HCT116 (cell line): ENCODE results near the gene PPP1R37. TPM values are rescaled to one million over a fixed set of nuclear protein-coding genes. Genes with fewer than 3 reads are reported as not detected.

ENCODE experiments used
- ATAC-seq: fragments of 200-7000 bp; cut with Tn5 transposase; 2 replicates; pipeline ENCODE4 v1.9.1; 2020; ENCODE audit warnings: mild to moderate bottlenecking, moderate library complexity
- BruUV-seq: library from RNA; stranded (reverse); fragments of 400-500 nt; replicated peaks from 2 replicates; lab custom pipeline; 2021; lab: Mats Ljungman, UMichigan
- CTCF ChIA-PET: fragments of 300-600 bp; sonication (Branson Sonifier 250); formaldehyde crosslinking; loops from one replicate; lab custom pipeline; 2021; ENCODE audit warnings: antibody characterized with exemption; lab: Charles Lee
- POLR2A ChIA-PET: fragments of 300-600, 350-600 bp; sonication (Branson Sonifier 250); formaldehyde crosslinking; loops from one replicate; lab custom pipeline; 2021; ENCODE audit warnings: antibody characterized with exemption; lab: Charles Lee
- RAD21 ChIA-PET, 2 experiments: fragments of 300-600 bp; sonication (Branson Sonifier 250); formaldehyde crosslinking; loops; one replicate each; lab custom pipeline; 2023; ENCODE audit warnings: low total read pairs in 2 of 2; ENCODE audit not compliant: uncharacterized antibody in 2 of 2, unreplicated experiment in 2 of 2, low non-redundant PET in 1 of 2; lab: Charles Lee
- DNase-seq: peaks from one replicate; pipeline ENCODE4 v3.0.0-alpha.2; 2010; ENCODE audit warnings: low read depth, low spot score
- H2AFZ ChIP-seq: fragments of 200-600 bp; shearing (Covaris generic), sonication (generic); 2 replicates; pipeline ENCODE4 v1.6.1; 2017; ENCODE audit warnings: low read depth, mixed run types, mixed read lengths, antibody characterized with exemption, low read length; ENCODE audit not compliant: poor library complexity, severe bottlenecking
- H3K27ac ChIP-seq: 2 replicates; pipeline ENCODE4 v1.5.1; 2012; ENCODE audit warnings: low read depth, low read length
- H3K27me3 ChIP-seq: fragments of 200-600 bp; sonication (generic); 2 replicates; pipeline ENCODE4 v1.6.1; 2016; ENCODE audit warnings: mixed run types, low read length, mixed read lengths; ENCODE audit not compliant: insufficient read depth
- H3K36me3 ChIP-seq, 2 experiments: fragments of 200-500 bp in 1 of 2; fragments of 200-600 bp in 1 of 2; sonication (Bioruptor generic) in 1 of 2; sonication (generic) in 1 of 2; 2 replicates each; pipeline versions ENCODE4 v1.5.1 to v1.6.1; 2014 to 2016; ENCODE audit warnings: low read length in 2 of 2, inconsistent platforms in 1 of 2, mixed read lengths in 1 of 2, mixed run types in 1 of 2; ENCODE audit not compliant: insufficient read depth in 2 of 2, control insufficient read depth in 1 of 2
- H3K4me1 ChIP-seq, 2 experiments: fragments of 200-600 bp in 1 of 2; sonication (generic) in 1 of 2; 2 replicates each; pipeline versions ENCODE4 v1.5.1 to v1.6.1; 2012 to 2017; ENCODE audit warnings: low read length in 2 of 2, inconsistent platforms in 1 of 2, mild to moderate bottlenecking in 1 of 2, mixed read lengths in 1 of 2, mixed run types in 1 of 2, moderate library complexity in 1 of 2; ENCODE audit not compliant: insufficient read depth in 2 of 2, control insufficient read depth in 1 of 2
- H3K4me2 ChIP-seq: fragments of 200-600 bp; sonication (generic); 2 replicates; pipeline ENCODE4 v1.6.1; 2017; ENCODE audit warnings: mixed run types, low read length, mixed read lengths
- H3K4me3 ChIP-seq, 2 experiments: fragments of 200-600 bp in 1 of 2; sonication (generic) in 1 of 2; replicated peaks in 1 of 2; 2 replicates each; pipeline ENCODE4 v1.5.1; 2011 to 2016; ENCODE audit warnings: low read length in 2 of 2, control low read depth in 1 of 2, low read depth in 1 of 2, mild to moderate bottlenecking in 1 of 2, mixed read lengths in 1 of 2, mixed run types in 1 of 2
- H3K79me2 ChIP-seq: fragments of 200-600 bp; sonication (generic); 2 replicates; pipeline ENCODE4 v1.6.1; 2017; ENCODE audit warnings: mild to moderate bottlenecking, mixed run types, low read length, moderate library complexity, mixed read lengths; ENCODE audit not compliant: insufficient read depth
- H3K9ac ChIP-seq: fragments of 200-600 bp; sonication (generic); 2 replicates; pipeline ENCODE4 v1.6.1; 2016; ENCODE audit warnings: low read length, mixed read lengths
- H3K9me2 ChIP-seq: fragments of 200-600 bp; sonication (generic), shearing (Covaris generic); 2 replicates; pipeline ENCODE4 v1.6.1; 2017; ENCODE audit warnings: mixed run types, mild to moderate bottlenecking, moderate library complexity; ENCODE audit not compliant: insufficient read depth
- H3K9me3 ChIP-seq, 2 experiments: fragments of 200-500 bp in 1 of 2; fragments of 200-600 bp in 1 of 2; sonication (Bioruptor generic) in 1 of 2; sonication (generic) in 1 of 2; 2 replicates each; pipeline ENCODE4 v1.6.1; 2014 to 2017; ENCODE audit warnings: low read length in 2 of 2, mixed read lengths in 2 of 2, inconsistent platforms in 1 of 2, low read depth in 1 of 2, mild to moderate bottlenecking in 1 of 2, mixed run types in 1 of 2, moderate library complexity in 1 of 2; ENCODE audit not compliant: control insufficient read depth in 1 of 2, insufficient read depth in 1 of 2
- H4K20me1 ChIP-seq: fragments of 200-600 bp; sonication (generic), shearing (Covaris generic); 2 replicates; pipeline ENCODE4 v1.6.1; 2017; ENCODE audit warnings: mixed run types, mild to moderate bottlenecking, moderate library complexity; ENCODE audit not compliant: insufficient read depth
- ATF3 ChIP-seq: IDR thresholded peaks from 2 replicates; pipeline ENCODE4 v1.6.1; 2012
- CTCF ChIP-seq, 3 experiments: fragments of 200-600 bp in 1 of 3; sonication (generic) in 1 of 3; IDR thresholded peaks in 2 of 3; conservative IDR thresholded peaks in 1 of 3; 2 replicates each; pipeline ENCODE4 v1.5.1; 2012 to 2017; ENCODE audit warnings: low read depth in 2 of 3, low read length in 2 of 3, antibody characterized with exemption in 1 of 3, borderline replicate concordance in 1 of 3, control low read depth in 1 of 3, mild to moderate bottlenecking in 1 of 3, mixed read lengths in 1 of 3, mixed run types in 1 of 3, moderate library complexity in 1 of 3; ENCODE audit not compliant: insufficient read depth in 1 of 3
- EGR1 ChIP-seq: IDR thresholded peaks from 2 replicates; pipeline ENCODE4 v1.6.1; 2012; ENCODE audit warnings: low read depth
- EZH2 ChIP-seq: fragments of 200-600 bp; sonication (generic); IDR thresholded peaks from 2 replicates; pipeline ENCODE4 v1.6.1; 2017; ENCODE audit warnings: antibody characterized with exemption, mixed run types
- EZH2phosphoT487 ChIP-seq: fragments of 200-600 bp; IDR thresholded peaks from 2 replicates; pipeline ENCODE4 v1.6.1; 2018; ENCODE audit warnings: antibody characterized with exemption, borderline replicate concordance
- FOSL1 ChIP-seq: IDR thresholded peaks from 2 replicates; pipeline ENCODE4 v1.6.1; 2012; ENCODE audit warnings: low read depth
- JUND ChIP-seq: IDR thresholded peaks from 2 replicates; pipeline ENCODE4 v1.6.1; 2012
- MAX ChIP-seq: IDR thresholded peaks from 2 replicates; pipeline ENCODE4 v1.6.1; 2012
- POLR2A ChIP-seq: IDR thresholded peaks from 2 replicates; pipeline ENCODE4 v1.7.0; 2011; ENCODE audit warnings: borderline replicate concordance; ENCODE audit not compliant: insufficient read depth, insufficient read length; ENCODE audit errors: extremely low read depth
- RAD21 ChIP-seq: IDR thresholded peaks from 2 replicates; pipeline ENCODE4 v1.6.1; 2012; ENCODE audit warnings: low read depth, mild to moderate bottlenecking
- REST ChIP-seq: IDR thresholded peaks from 2 replicates; pipeline ENCODE4 v1.6.1; 2012; ENCODE audit warnings: low read depth
- SIN3A ChIP-seq: IDR thresholded peaks from 2 replicates; pipeline ENCODE4 v1.6.1; 2012; ENCODE audit warnings: low read depth
- SP1 ChIP-seq: IDR thresholded peaks from 2 replicates; pipeline ENCODE4 v1.6.1; 2012; ENCODE audit warnings: low read depth
- SRF ChIP-seq: IDR thresholded peaks from 2 replicates; pipeline ENCODE4 v1.6.1; 2012; ENCODE audit warnings: low read depth
- ZBTB33 ChIP-seq: IDR thresholded peaks from 2 replicates; pipeline ENCODE4 v1.6.1; 2011; ENCODE audit warnings: mild to moderate bottlenecking, low read length, moderate library complexity; ENCODE audit not compliant: insufficient replicate concordance; ENCODE audit errors: extremely low read depth
- intact Hi-C: fragments of 100-400 bp; cut with micrococcal nuclease; formaldehyde crosslinking; loops from 2 replicates; pipeline ENCODE4 v1.10.0; 2022
- total RNA-seq: library from RNA; stranded (reverse); gene quantifications from one replicate; pipeline ENCODE4 v1.2.1, GENCODE V29; 2021; ENCODE audit not compliant: unreplicated experiment

PPP1R37 gene
- total RNA-seq, 1 experiment from 2014 or later: 32.7 TPM

- Histone ChIP-seq H3K9me3 (no peaks in the 10 kb centered on the region), H3K27ac (no peak overlapping the region), H3K79me2 (no peaks in the 10 kb centered on the region), H3K4me3 (no peak overlapping the region), H3K9me2 (no peaks in the 10 kb centered on the region), H3K4me2 (no peak overlapping the region), H3K36me3 (no peaks in the 10 kb centered on the region), H3K9ac (0 out of 2 replicates have a peak overlapping the region, but pooled peaks have one; percentile 14), H4K20me1 (no peaks in the 10 kb centered on the region), H3K4me1 (peaks cover 4 to 23% of the 10 kb centered on the region in 2 experiments; a peak in 2 of 4 replicates), H2AFZ (no peak overlapping the region), H3K27me3 (no peaks in the 10 kb centered on the region)
- TF ChIP-seq MAX (no peak), CTCF (IDR thresholded peaks at IDR 0.05 in 2 of 3, conservative IDR thresholded peaks at IDR 0.05 in 1 of 3; ENCODE audit: borderline replicate concordance in 1 of 3, insufficient read depth in 1 of 3, low read depth in 2 of 3, low read length in 2 of 3) (no peak), EZH2 (no peak), SIN3A (no peak), FOSL1 (no peak), EGR1 (no peak), POLR2A (no peak), REST (no peak), EZH2phosphoT487 (no peak), JUND (no peak), ZBTB33 (no peak), RAD21 (no peak), SP1 (no peak), ATF3 (no peak), SRF (no peak)
- DNase-seq: no peak
- ChIA-PET CTCF (no interaction called here), RAD21 (no interaction called here), POLR2A (no interaction called here)
- no TSS peak for BruUV-seq
- no peak for ATAC-seq
- intact Hi-C loops: loop anchor here (10.0 kb wide), 1 partner anchor 78 kb away; the partner anchor contains the start of gene PPP1R37
Measured at GRCh38 chr19:45172611-45173208, 79.7 kb downstream of the PPP1R37 start.
